Measurements from ENCODE around the gene RHOG.
"Not testable (repeated sequence)": the region's sequence is repeated elsewhere in the genome, so short reads cannot be mapped to it uniquely, and the experiment has no call there.

Gene RHOG

GRCh38 chr11:3840870-3841425, at the start of gene RHOG:
RHOG (minus strand) TSS chr11:3840959; CDS start chr11:3828138, 12,821 bp downstream.
- peak; percentile 83 for DNase-seq (ENCODE audit: low read depth)

- DNase-seq (ENCODE audit: low read depth) = no peak
These were observed 49.3 kb upstream of the RHOG start for GRCh38 chr11:3890014-3890413.

- no peak for DNase-seq (ENCODE audit: low read depth)
These were observed 48.1 kb upstream of the RHOG start for GRCh38 chr11:3888876-3889275.

GRCh38 chr11:3886985-3887384, 46.2 kb upstream of the RHOG start:
- DNase-seq (ENCODE audit: low read depth) = no peak

- DNase-seq (ENCODE audit: low read depth) = peak; percentile 30
These were observed 45.1 kb upstream of the RHOG start for GRCh38 chr11:3885855-3886254.

GRCh38 chr11:3882655-3883054, 41.9 kb upstream of the RHOG start:
- no peak for DNase-seq (ENCODE audit: low read depth)

GRCh38 chr11:3880724-3881123, 40.0 kb upstream of the RHOG start:
- DNase-seq (ENCODE audit: low read depth) = peak; percentile 42

GRCh38 chr11:3879967-3880542, 39.3 kb upstream of the RHOG start:
- no peak for DNase-seq (ENCODE audit: low read depth)

GRCh38 chr11:3879216-3879966, 38.6 kb upstream of the RHOG start:
- DNase-seq (ENCODE audit: low read depth) = no peak

GRCh38 chr11:3878258-3878584, 37.5 kb upstream of the RHOG start:
- DNase-seq (ENCODE audit: low read depth) = no peak

- no peak for DNase-seq (ENCODE audit: low read depth)
These were observed 36.9 kb upstream of the RHOG start for GRCh38 chr11:3877364-3878257.

- DNase-seq (ENCODE audit: low read depth) = no peak
These were observed 35.9 kb upstream of the RHOG start for GRCh38 chr11:3876613-3877012.

- no peak for DNase-seq (ENCODE audit: low read depth)
These were observed 33.1 kb upstream of the RHOG start for GRCh38 chr11:3873712-3874349.

GRCh38 chr11:3867209-3868091, 26.7 kb upstream of the RHOG start:
- DNase-seq (ENCODE audit: low read depth) = peak; percentile 47

GRCh38 chr11:3866836-3867208, 26.1 kb upstream of the RHOG start:
- DNase-seq (ENCODE audit: low read depth) = no peak

GRCh38 chr11:3866206-3866605, 25.4 kb upstream of the RHOG start:
- peak; percentile 35 for DNase-seq (ENCODE audit: low read depth)

- peak; percentile 73 for DNase-seq (ENCODE audit: low read depth)
These were observed 24.8 kb upstream of the RHOG start for GRCh38 chr11:3865388-3866193.

GRCh38 chr11:3861683-3862082, 20.9 kb upstream of the RHOG start:
- no peak for DNase-seq (ENCODE audit: low read depth)

GRCh38 chr11:3860898-3861393, 20.2 kb upstream of the RHOG start:
- DNase-seq (ENCODE audit: low read depth) = not testable (repeated sequence)

- no peak for DNase-seq (ENCODE audit: low read depth)
These were observed 19.6 kb upstream of the RHOG start for GRCh38 chr11:3860375-3860774.

All from iris pigment epithelial cell (primary cell).